H1 (cell line): ENCODE measurements around the gene EED. TPM values are rescaled to one million over a fixed set of nuclear protein-coding genes. Genes with fewer than 3 reads are reported as not detected.
"Not testable (repeated sequence)": the region's sequence is repeated elsewhere in the genome, so short reads cannot be mapped to it uniquely, and the experiment has no call there.

Experiments used
- CTCF ChIA-PET: fragments of 300-600 bp; sonication (Branson Sonifier 250); formaldehyde crosslinking; loops from one replicate; lab custom pipeline; 2021; ENCODE audit not compliant: partially characterized antibody; lab: Charles Lee
- POLR2A ChIA-PET: fragments of 300-600 bp; sonication (Branson Sonifier 250); formaldehyde crosslinking; loops from one replicate; lab custom pipeline; 2021; ENCODE audit warnings: inconsistent platforms; ENCODE audit not compliant: partially characterized antibody; lab: Charles Lee
- DNase-seq, 2 experiments: peaks; one replicate each; pipeline versions ENCODE4 v3.0.0 to v3.0.0-alpha.2; 2010 to 2022; ENCODE audit warnings: low spot score in 2 of 2, low read depth in 1 of 2, mixed read lengths in 1 of 2
- FAIRE-seq: peaks from 2 replicates; lab custom pipeline; 2011; peaks lifted over from hg19 to GRCh38; lab: Jason Lieb, UNC
- H2AFZ ChIP-seq: 2 replicates; pipeline ENCODE4 v1.8.1; 2012; ENCODE audit warnings: low read length, inconsistent platforms
- H2AK5ac ChIP-seq: 2 replicates; pipeline ENCODE4 v1.6.1; 2013; ENCODE audit warnings: low read depth, low read length
- H2BK120ac ChIP-seq: replicated peaks from 2 replicates; pipeline ENCODE3; 2013; ENCODE audit warnings: low read depth, low read length, inconsistent platforms
- H2BK12ac ChIP-seq: 2 replicates; pipeline ENCODE4 v1.6.1; 2013; ENCODE audit warnings: low read depth, low read length
- H2BK15ac ChIP-seq: 2 replicates; pipeline ENCODE4 v1.6.1; 2013; ENCODE audit warnings: low read length
- H2BK20ac ChIP-seq: 2 replicates; pipeline ENCODE4 v1.6.1; 2013; ENCODE audit warnings: low read length
- H2BK5ac ChIP-seq: 2 replicates; pipeline ENCODE4 v1.6.1; 2013; ENCODE audit warnings: low read depth, low read length
- H3K14ac ChIP-seq: 2 replicates; pipeline ENCODE4 v1.6.1; 2013; ENCODE audit warnings: inconsistent platforms; ENCODE audit not compliant: insufficient read length
- H3K18ac ChIP-seq: 2 replicates; pipeline ENCODE4 v1.6.1; 2013; ENCODE audit warnings: low read length; ENCODE audit errors: extremely low read depth
- H3K23ac ChIP-seq: 2 replicates; pipeline ENCODE4 v1.6.1; 2013; ENCODE audit warnings: inconsistent platforms; ENCODE audit not compliant: insufficient read length
- H3K23me2 ChIP-seq: 2 replicates; pipeline ENCODE4 v1.6.1; 2013; ENCODE audit warnings: low read depth, low read length
- H3K27ac ChIP-seq: 2 replicates; pipeline ENCODE4 v1.6.1; 2011; ENCODE audit warnings: low read depth, low read length, inconsistent platforms
- H3K27me3 ChIP-seq, 4 experiments: replicated peaks in 1 of 4; 1 replicate in 1 of 4; 2 replicates in 3 of 4; pipeline versions ENCODE4 v1.6.1 to v1.8.1; 2011 to 2013; ENCODE audit warnings: low read length in 3 of 4, mild to moderate bottlenecking in 3 of 4, inconsistent platforms in 2 of 4, mixed read lengths in 2 of 4, moderate library complexity in 1 of 4; ENCODE audit not compliant: control insufficient read depth in 3 of 4, insufficient read depth in 3 of 4; ENCODE audit errors: extremely low read depth in 1 of 4
- H3K36me3 ChIP-seq, 4 experiments: 2 replicates each; pipeline versions ENCODE4 v1.6.1 to v1.8.1; 2011 to 2013; ENCODE audit warnings: mild to moderate bottlenecking in 4 of 4, low read length in 3 of 4, moderate library complexity in 2 of 4, control low read depth in 1 of 4, inconsistent platforms in 1 of 4; ENCODE audit not compliant: insufficient read depth in 4 of 4, control insufficient read depth in 2 of 4
- H3K4ac ChIP-seq: replicated peaks from 2 replicates; pipeline ENCODE3; 2013; ENCODE audit warnings: low read length, low read depth, mixed read lengths, inconsistent platforms; ENCODE audit not compliant: insufficient read length
- H3K4me1 ChIP-seq, 4 experiments: replicated peaks in 1 of 4; 1 replicate in 1 of 4; 2 replicates in 3 of 4; pipeline versions ENCODE4 v1.6.1 to v1.8.1; 2011 to 2013; ENCODE audit warnings: low read length in 3 of 4, inconsistent platforms in 2 of 4, mixed read lengths in 1 of 4; ENCODE audit not compliant: insufficient read depth in 4 of 4, control insufficient read depth in 3 of 4
- H3K4me2 ChIP-seq, 2 experiments: 2 replicates each; pipeline versions ENCODE4 v1.6.1 to v1.8.1; 2011 to 2013; ENCODE audit warnings: low read depth in 2 of 2, low read length in 2 of 2, control low read depth in 1 of 2, inconsistent platforms in 1 of 2, mild to moderate bottlenecking in 1 of 2; ENCODE audit not compliant: insufficient read depth in 1 of 2
- H3K4me3 ChIP-seq, 4 experiments: fragments of 200-600, 300-600 bp in 1 of 4; sonication (generic), shearing (Covaris generic), sonication (Bioruptor Twin) in 1 of 4; 2 replicates each; pipeline versions ENCODE4 v1.5.1 to v1.8.1; 2011 to 2016; ENCODE audit warnings: low read length in 4 of 4, low read depth in 3 of 4, control low read depth in 2 of 4, inconsistent platforms in 2 of 4, mild to moderate bottlenecking in 2 of 4, mixed read lengths in 1 of 4, moderate library complexity in 1 of 4; ENCODE audit not compliant: insufficient read depth in 2 of 4; ENCODE audit errors: extremely low read depth in 1 of 4
- H3K56ac ChIP-seq: replicated peaks from 2 replicates; pipeline ENCODE3; 2013; ENCODE audit warnings: low read depth, mild to moderate bottlenecking, mixed read lengths, low read length, inconsistent platforms; ENCODE audit not compliant: insufficient read length
- H3K79me1 ChIP-seq: 2 replicates; pipeline ENCODE4 v1.6.1; 2013; ENCODE audit warnings: low read depth, low read length, control low read depth
- H3K79me2 ChIP-seq, 2 experiments: 2 replicates each; pipeline versions ENCODE4 v1.6.1 to v1.8.1; 2012 to 2013; ENCODE audit warnings: low read length in 2 of 2, mild to moderate bottlenecking in 2 of 2, inconsistent platforms in 1 of 2; ENCODE audit not compliant: insufficient read depth in 2 of 2, control insufficient read depth in 1 of 2
- H3K9ac ChIP-seq, 4 experiments: replicated peaks in 1 of 4; 1 replicate in 1 of 4; 2 replicates in 3 of 4; pipeline versions ENCODE4 v1.6.1 to v1.8.1; 2011 to 2013; ENCODE audit warnings: low read depth in 3 of 4, low read length in 3 of 4, control low read depth in 2 of 4, mild to moderate bottlenecking in 2 of 4, moderate library complexity in 2 of 4, inconsistent platforms in 1 of 4; ENCODE audit errors: extremely low read depth in 1 of 4
- H3K9me3 ChIP-seq, 2 experiments: 2 replicates each; pipeline versions ENCODE4 v1.6.1 to v1.8.1; 2012 to 2013; ENCODE audit warnings: mild to moderate bottlenecking in 2 of 2, moderate library complexity in 2 of 2, control low read depth in 1 of 2, inconsistent platforms in 1 of 2, low read depth in 1 of 2, low read length in 1 of 2, mixed read lengths in 1 of 2; ENCODE audit not compliant: insufficient read depth in 2 of 2
- H4K20me1 ChIP-seq, 2 experiments: replicated peaks in 1 of 2; 2 replicates each; pipeline versions ENCODE3 to v1.8.1; 2011 to 2013; ENCODE audit warnings: inconsistent platforms in 2 of 2, low read length in 2 of 2, mild to moderate bottlenecking in 1 of 2; ENCODE audit not compliant: insufficient read depth in 2 of 2, control insufficient read depth in 1 of 2
- H4K5ac ChIP-seq: 2 replicates; pipeline ENCODE4 v1.6.1; 2013; ENCODE audit warnings: low read length, low read depth, mixed read lengths, inconsistent platforms; ENCODE audit not compliant: insufficient read length
- H4K8ac ChIP-seq: 2 replicates; pipeline ENCODE4 v1.8.0; 2013; ENCODE audit warnings: mild to moderate bottlenecking, moderate library complexity, low read length, inconsistent platforms; ENCODE audit not compliant: insufficient read depth; ENCODE audit errors: extremely low read depth
- H4K91ac ChIP-seq: replicated peaks from 2 replicates; pipeline ENCODE3; 2013; ENCODE audit warnings: low read length, mixed read lengths, inconsistent platforms; ENCODE audit not compliant: insufficient read length
- EZH2 ChIP-seq: fragments of 200-600 bp; sonication (generic); IDR thresholded peaks from 2 replicates; pipeline ENCODE4 v1.7.1; 2012; ENCODE audit warnings: low read depth, mild to moderate bottlenecking, moderate library complexity, low read length, inconsistent platforms; ENCODE audit not compliant: severe bottlenecking
- HDAC2 ChIP-seq, 2 experiments: fragments of 300-600 bp in 1 of 2; sonication (generic) in 1 of 2; IDR thresholded peaks; 2 replicates each; pipeline ENCODE4 v1.6.1; 2011 to 2012; ENCODE audit warnings: low read depth in 2 of 2, low read length in 2 of 2, mild to moderate bottlenecking in 2 of 2, moderate library complexity in 2 of 2, borderline replicate concordance in 1 of 2, inconsistent platforms in 1 of 2
- HDAC6 ChIP-seq: IDR thresholded peaks from one replicate; pipeline ENCODE4 v1.7.1; 2012; ENCODE audit warnings: low read depth, mild to moderate bottlenecking, inconsistent platforms, low read length, moderate library complexity
- JUN ChIP-seq: IDR thresholded peaks from 2 replicates; pipeline ENCODE4 v1.6.1; 2011; ENCODE audit warnings: low read depth, mild to moderate bottlenecking, improper control_type of control experiment, low read length
- RXRA ChIP-seq: IDR thresholded peaks from 2 replicates; pipeline ENCODE4 v1.6.1; 2011; ENCODE audit warnings: low read depth, mild to moderate bottlenecking, low read length, moderate library complexity; ENCODE audit not compliant: insufficient read depth
- WGBS, 2 experiments: shearing (Covaris generic) in 1 of 2; methylation state at CpG; one replicate each; pipeline versions ENCODE4 v1.1.6 to v1.1.7; 2013 to 2015; ENCODE audit warnings: low lambda C conversion rate in 2 of 2, mixed read lengths in 2 of 2, inconsistent platforms in 1 of 2, low coverage in 1 of 2, missing lambda C conversion rate in 1 of 2; ENCODE audit not compliant: insufficient replicate concordance in 2 of 2, insufficient coverage in 1 of 2, insufficient read length in 1 of 2; ENCODE audit errors: extremely low coverage in 1 of 2, missing lambda C conversion rate in 1 of 2; 5-methylcytosine and 5-hydroxymethylcytosine counted together
- polyA plus RNA-seq, 7 experiments: library from polyadenylated mRNA; depleted of rRNA in 3 of 7; stranded (reverse) in 5 of 7; unstranded in 2 of 7; fragments of >200 nt in 5 of 7; fragments of 200-250 nt in 2 of 7; gene quantifications; 1 replicate in 5 of 7; 2 replicates in 1 of 7; 4 replicates in 1 of 7; pipeline versions ENCODE4 v1.2.1 to v1.2.3, GENCODE V29; 2011 to 2013; ENCODE audit warnings: missing spikeins in 2 of 7, mixed read lengths in 2 of 7
- total RNA-seq: library from RNA; stranded (reverse); fragmentation: NEBNext Ultra II Directional; extraction: Animal tissue kit (Norgen Biotek cat#: 25700); gene quantifications from 2 replicates; pipeline ENCODE4 v1.2.1, GENCODE V29; 2021

Gene EED
- total and polyA plus RNA-seq, 2 of the 8 experiments (the other 6 are each of a cell fraction or from before 2014, with no cell fraction given): 12.6 to 26.9 TPM

DNA sequence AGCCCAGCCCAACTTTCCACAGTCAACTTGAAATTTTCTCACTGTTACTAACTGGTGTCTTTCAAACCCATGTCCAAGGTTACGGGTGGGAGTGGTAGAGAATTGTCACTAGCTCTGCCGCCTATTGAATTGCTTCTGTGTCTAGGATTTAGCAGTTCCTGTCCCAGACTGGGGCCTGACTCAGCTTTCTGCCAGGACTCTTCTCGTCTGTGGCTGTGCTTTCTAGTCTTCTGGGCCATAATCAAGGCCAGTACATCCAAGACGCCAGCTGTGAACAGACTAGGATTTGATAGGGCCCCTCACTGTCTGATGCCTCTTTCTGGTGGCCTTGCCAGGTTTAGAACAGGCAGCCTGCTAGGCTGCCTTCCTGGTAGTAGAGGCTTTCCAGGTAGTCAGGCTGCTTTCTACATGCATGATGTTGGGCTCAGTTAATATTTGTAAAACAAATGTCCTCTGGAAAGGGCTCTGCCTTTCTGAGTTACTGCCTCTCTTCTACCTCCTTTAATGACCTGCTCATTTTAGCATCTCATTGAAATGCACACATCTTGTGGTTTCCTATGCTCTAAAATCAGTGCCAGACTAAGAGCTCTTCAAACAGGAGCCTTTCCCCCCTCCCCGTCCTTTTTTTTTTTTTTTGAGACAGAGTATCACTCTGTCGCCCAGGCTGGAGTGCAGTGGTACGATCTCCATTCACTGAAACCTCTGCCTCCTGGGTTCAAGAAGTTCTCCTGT, 44.4 kb downstream of the EED start (continued):
- TF ChIP-seq EZH2 (no peak), RXRA (no peak), JUN (no peak), HDAC6 (no peak), HDAC2 (IDR thresholded peaks at IDR 0.05; ENCODE audit: borderline replicate concordance in 1 of 2, low read depth in 2 of 2, low read length in 2 of 2) (no peak)

DNA sequence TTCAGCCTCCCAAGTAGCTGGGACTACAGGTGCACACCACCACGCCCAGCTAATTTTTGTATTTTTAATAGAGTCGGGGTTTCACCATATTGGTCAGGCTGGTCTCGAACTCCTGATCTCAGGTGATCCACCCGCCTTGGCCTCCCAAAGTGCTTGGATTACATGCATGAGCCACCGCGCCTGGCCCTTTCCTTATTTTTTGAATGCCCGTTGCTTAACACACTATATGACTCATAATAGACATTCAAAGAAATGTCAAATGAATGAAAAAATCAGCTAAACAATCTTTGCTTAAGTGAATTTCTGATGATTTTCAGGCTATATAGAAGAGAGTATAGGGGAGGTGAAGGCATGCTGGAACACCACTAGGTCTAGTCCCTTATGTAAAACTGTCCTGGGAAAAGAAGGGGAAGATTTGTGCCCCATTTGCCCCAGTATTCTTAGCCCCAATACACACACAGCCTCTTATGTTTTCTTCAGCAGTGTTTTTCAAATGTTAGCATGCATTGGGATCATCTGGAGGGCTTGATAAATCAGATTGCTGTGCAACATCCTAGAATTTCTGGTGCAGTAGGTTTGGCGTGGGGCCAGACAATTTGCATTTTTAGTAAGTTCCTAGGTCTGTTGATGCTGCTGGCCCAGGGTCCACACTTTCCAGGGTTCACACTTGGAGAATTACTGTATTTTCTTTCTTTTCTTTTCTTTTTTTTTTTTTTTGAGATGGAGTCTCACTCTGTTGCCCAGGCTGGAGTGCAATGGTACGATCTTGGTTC, 45.1 kb downstream of the EED start:
- not testable (repeated sequence) for H3K14ac ChIP-seq, H3K4ac ChIP-seq, H3K79me1 ChIP-seq, H2BK20ac ChIP-seq, H3K27ac ChIP-seq, H3K4me1 ChIP-seq, H3K18ac ChIP-seq, H3K23me2 ChIP-seq, H2AK5ac ChIP-seq, H3K56ac ChIP-seq, H3K4me2 ChIP-seq, H4K20me1 ChIP-seq, H2BK12ac ChIP-seq, FAIRE-seq, H3K27me3 ChIP-seq, H2AFZ ChIP-seq, H3K79me2 ChIP-seq, H3K9me3 ChIP-seq, H4K5ac ChIP-seq, H2BK5ac ChIP-seq, H2BK15ac ChIP-seq, H2BK120ac ChIP-seq, H3K9ac ChIP-seq, H3K23ac ChIP-seq, H4K91ac ChIP-seq, H3K4me3 ChIP-seq, H4K8ac ChIP-seq, DNase-seq, H3K36me3 ChIP-seq
- ChIA-PET CTCF (interaction anchor here (0.6 to 1.4 kb wide), 10 partner anchors 12 to 1690 kb away, joined by 3 to 4 read pairs (median 3); no protein-coding TSS in a partner anchor), POLR2A (interaction anchor here (0.6 to 1.1 kb wide), 2 partner anchors 10 to 65 kb away, joined by 3 read pairs; no protein-coding TSS in a partner anchor)
- WGBS, 2 experiments: 77% methylated on average over 8 of the region's 9 CpGs; no CpG with 5 or more reads in 1 of the 2 experiments
